Activated gamma-delta T cell treated with anti-CD3 and anti-CD28 coated beads, Interleukin-2, amount 50 U/mL, for 16 hours (primary cell): ENCODE results near the gene GPSM3.

Experiments
- DNase-seq: peaks from one replicate; pipeline ENCODE4 v3.0.0-alpha.2; 2020; ENCODE audit warnings: low read depth

The GPSM3 gene

DNA sequence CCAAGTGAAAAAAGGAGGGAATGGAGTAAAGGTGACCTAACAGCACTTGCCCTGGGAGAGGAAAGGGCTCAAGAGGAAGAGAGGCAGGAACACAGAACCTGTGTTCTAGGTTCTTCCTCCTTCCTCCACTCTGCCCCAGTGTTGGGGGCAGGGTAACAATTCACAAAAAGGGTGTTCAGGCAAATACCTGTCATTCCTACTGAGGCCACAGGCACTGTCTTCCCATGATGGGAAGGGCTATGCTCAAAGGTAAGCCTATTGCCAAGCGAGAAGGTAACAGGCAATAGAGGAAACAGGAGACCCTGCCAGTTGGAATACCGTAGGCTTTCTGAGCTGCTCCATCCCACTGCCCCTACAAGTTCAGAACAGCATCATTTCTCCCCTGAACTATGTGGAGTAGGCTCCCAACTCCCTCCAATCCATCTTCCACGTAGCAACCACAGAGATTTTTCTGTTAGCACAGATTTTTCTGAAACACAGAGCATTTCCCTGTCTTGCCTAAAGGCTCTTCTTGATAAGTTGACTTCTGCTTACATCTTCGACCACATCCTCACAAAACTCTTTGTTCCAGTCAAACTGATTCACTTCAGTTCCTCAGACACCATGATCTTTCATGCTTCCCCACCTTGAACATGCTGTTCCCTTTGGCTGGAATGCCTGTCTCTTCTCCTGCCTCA lies 19.3 kb downstream of the GPSM3 start:
- DNase-seq: no peak

DNA sequence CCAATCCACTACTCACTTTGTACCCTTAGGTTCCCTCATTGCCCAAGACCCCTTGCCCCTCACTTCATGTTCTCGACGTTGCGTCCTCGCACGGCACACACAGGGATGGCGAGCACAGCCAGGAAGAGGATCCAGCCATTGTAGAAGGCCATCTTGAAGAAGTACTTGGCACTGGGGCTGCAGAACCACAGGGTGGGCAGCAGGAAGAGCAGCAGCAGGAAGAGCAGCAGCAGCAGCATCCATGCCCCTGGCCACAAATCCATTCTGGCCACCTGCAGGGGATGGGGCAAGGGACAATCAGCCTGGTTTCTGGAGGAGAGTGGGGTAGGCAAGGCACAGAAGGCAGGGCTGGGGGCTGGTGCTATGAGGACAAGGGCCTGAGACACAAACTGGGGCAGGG lies 21.2 kb downstream of the GPSM3 start:
- no peak for DNase-seq

DNA sequence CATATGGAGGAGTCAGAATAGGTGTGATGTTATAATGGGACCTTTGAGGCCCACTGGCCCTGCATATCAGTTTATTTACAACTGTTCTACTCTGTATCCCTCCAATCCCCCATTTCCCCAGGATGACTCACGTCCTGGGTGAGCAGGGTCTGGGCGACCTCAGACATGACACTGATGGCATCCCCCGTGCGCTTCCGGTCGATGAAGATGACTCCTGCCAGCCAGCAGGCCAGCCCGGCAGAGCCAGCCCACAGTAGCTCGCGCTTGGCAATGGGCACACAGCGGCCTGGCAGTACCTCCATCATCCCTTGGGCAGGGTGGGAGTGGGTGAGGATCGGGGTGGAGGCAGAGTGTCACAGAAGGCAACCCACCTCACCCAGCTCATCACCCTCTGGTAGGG lies 22.1 kb downstream of the GPSM3 start:
- no peak for DNase-seq

DNA sequence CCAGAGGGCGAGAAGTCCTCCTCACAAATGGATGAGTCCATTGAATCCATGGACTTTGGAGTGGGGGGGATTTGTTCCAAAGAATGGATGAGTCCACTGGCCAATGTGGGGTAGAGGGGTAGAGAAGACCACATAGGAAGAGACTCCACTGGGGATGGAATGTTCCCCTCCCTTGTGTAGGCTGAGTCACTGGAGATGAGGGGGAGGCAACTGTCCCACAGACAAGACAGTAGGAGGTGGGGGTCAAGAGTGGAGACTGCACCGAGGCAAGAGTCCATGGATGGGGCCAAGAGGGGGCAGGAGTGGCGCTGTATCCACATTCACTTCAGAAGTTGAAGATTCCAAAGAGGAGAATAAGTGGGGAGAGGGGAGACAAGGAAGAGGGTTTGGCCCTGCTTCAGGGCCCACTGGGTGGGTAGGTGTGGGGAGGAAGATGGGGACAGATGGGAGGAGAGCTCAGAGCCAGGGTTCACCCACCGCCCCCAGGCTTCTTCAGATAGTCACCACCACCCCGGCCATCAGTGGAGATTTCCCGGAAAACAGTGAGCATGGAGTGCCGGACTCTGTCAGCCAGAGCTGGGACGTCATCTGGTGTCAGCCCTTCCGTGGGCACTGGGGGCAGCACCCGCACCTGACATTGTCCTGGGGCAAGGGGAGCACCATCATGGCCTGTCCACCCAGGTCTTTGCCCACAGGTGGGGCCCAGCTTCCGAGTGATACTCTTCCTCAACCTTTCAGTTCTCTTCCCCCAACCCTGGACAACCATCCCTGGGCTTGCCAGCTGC lies 23.4 kb downstream of the GPSM3 start:
- DNase-seq: no peak

DNA sequence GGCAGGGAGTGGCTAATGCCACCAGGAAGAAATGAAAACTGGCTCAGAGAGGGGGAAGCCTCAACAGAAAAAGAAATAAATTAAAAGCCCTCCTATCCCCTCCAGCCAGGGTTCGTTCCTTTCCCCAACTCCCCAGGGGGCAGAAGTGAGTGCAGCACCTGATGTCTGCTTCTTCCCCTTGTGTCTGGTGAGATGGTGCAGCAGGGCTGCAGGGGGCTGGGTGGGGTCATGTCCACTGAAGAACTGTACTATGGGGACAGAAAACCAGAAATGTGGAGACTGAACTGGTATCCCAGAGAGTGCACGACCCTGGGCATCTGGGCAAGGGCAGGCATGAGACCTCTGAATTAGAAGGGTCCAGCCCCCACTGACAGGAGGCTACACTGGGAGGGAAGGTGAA lies 24.1 kb downstream of the GPSM3 start:
- no peak for DNase-seq

DNA sequence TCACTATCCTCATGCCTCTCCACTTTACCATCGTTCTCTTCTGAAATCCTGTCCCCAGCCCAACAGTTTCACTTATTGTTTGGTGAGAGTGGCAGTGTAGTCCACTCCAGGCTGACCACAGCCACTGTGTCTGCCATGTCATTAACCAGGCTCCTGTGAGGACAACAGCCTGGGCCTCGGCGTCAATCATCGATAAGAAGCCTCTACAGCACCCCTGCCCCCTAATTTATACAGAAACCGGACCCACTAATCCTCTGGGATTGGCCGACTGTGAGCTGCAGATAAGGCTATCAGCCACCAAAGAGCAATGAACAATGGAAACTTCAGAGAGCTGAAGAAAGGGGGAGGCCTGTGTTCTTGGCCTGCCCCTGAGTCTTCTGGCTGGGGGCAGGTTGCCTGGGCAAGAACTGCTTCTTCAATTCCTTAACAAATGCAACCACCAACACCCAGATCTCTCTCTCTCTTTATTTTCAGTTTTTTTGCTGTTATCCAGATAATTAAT lies 24.6 kb downstream of the GPSM3 start:
- DNase-seq: no peak

DNA sequence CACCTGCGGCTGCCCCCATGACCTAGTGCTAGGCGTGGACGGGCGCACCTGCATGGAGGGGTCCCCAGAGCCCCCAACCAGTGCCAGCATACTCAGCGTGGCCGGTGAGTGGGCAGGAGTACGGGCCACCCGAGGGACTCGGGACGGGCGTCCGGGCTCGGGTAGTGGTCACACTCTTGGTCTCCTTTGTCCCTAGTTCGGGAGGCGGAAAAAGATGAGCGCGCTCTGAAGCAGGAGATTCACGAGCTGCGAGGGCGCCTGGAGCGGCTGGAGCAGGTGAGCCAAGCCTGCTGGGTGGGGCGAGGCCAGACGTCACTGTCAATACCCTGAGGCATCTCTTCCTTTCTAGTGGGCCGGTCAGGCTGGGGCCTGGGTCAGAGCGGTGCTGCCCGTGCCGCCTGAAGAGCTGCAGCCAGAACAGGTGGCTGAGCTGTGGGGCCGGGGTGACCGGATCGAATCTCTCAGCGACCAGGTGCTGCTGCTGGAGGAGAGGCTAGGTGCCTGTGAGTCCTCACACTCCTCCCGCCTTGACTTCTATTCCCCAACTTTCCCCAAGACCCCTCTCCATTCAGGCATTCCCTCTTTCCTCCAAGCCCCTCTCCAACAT lies 25.2 kb downstream of the GPSM3 start:
- no peak for DNase-seq

DNA sequence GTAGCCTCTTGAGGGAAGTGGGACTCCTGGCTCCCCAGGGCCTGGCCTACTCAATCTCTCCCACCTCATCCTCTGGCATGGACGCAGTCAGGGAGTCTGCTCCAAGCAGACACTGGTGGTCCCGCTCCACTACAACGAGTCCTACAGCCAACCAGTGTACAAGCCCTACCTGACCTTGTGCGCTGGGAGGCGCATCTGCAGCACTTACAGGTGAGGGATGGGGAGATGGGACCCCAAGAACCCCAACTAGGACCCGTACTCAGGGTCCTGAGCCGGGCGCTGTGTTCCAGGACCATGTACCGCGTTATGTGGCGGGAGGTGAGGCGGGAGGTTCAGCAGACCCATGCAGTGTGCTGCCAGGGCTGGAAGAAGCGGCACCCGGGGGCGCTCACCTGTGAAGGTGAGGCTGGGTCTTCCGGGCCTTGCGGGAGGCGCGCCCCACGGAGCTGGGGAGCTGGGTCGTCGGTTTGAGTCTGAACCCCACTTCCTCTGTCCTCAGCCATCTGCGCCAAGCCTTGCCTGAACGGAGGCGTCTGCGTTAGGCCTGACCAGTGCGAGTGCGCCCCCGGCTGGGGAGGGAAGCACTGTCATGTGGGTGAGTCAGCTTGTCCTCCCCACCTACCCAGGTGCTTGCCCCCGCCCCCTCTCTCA lies 25.9 kb downstream of the GPSM3 start:
- no peak for DNase-seq

DNA sequence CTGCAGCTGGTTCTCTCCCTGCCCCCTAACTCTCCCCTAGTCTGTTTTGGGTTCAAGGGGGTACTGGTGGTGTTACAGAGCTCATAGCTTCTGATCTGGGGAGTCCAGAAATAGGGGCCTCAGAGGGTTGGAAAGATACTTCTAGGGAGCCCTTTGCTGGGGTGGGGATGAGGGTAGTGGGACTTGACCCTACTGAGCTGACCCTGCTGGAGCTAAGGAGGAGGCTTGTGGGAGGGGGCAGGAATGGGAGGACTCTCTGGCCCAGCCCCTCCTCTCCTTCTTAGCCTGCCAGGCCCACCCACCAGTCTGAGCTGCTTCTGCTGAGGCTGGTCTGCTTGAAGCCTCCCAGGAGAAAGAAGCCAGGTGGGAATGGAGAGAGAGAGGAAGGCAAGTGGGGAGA lies 28.1 kb downstream of the GPSM3 start, which contains the start of gene EGFL8:
Gene EGFL8 (plus strand): TSS at position 301 of the 400 bp plus-strand sequence. CDS start 1,571 bp downstream, outside the sequence.
- DNase-seq: no peak

DNA sequence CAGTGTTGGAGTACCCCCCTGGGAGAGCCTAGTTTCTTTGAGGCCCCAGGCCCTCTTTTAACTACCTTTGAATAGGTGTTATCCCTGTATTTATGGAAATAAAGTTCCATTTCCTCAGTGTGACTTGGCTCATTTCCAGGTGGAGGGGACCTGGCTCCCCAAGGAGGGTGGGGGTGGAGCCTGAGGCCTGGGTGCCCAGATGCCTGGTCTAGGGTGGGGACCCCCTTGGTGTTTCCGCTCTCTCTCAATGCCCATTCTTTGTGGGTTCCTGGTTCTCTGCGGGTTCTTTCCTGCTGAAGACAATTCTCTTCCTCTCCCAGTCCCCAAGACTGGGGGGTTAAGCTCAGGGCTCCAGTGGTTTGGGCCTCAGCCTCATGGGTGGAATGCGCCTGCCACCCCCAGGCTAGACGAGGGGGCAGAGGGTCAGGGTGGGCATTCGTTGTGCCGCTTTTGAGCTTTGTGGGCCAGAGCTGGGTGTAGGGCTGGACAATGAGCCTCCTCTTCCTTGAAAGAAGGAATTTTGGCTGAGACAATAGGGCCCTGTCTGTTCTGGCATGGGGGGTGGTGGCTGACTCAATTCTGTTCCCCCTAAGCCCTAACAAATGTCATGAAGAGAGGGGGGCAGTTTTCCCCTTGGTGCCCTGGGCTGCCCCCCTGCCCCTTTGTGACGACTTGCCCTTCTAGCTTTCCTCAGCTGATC lies 28.7 kb downstream of the GPSM3 start:
- DNase-seq: no peak

DNA sequence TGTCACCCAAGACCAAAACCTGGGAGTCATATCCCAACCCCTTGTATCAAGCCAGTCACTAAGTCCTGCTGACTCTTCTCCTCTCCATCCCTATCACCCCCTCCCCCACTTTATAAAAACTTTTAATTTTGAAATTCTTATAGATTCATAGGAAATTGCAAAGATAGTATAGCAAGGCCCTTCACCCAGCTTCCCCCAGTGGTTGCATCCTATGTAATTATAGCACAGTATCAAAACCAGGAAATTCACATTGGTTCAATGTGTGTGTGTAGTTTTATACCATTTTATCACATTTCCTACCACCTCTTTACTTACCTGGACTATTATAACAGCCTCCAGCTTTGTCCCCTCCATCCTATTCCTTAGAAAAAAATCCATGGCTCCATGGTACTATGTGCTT lies 34.4 kb downstream of the GPSM3 start:
- no peak for DNase-seq

DNA sequence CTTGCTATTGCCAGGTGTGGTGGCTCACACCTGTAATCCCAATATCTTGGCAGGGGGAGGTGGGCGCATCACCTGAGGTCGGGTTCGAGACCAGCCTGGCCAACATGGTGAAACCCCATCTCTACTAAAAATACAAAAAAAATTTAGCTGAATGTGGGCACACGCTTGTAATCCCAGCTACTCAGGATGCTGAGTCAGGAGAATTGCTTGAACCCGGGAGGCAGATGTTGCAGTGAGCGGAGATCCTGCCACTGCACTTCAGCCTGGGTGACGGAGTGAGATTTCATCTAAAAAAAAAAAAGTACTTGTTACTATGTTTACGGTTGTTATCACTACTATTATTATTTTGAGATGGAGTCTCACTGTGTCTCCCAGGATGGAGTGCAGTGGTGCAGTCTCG lies 35.6 kb downstream of the GPSM3 start:
- DNase-seq: no peak

DNA sequence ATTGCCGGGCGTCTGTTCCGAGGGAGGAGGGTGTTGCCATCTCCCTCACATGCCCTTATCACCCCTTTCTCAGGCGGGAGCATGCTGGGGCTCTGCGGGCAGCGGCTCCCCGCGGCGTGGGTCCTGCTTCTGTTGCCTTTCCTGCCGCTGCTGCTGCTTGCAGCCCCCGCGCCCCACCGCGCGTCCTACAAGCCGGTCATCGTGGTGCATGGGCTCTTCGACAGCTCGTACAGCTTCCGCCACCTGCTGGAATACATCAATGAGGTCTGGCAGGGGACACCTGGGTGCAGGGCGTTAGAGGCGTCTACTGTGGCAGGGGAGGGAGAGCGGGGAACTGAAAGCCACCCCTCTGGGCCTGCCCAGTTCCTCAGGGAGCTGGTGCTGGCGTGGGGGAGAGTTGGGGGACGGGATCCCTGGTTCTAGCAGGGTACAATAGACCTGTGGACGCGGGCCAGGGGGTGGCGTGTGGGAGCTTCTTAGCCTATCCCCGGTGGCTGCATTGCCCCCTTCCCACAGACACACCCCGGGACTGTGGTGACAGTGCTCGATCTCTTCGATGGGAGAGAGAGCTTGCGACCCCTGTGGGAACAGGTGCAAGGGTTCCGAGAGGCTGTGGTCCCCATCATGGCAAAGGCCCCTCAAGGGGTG lies 37.8 kb downstream of the GPSM3 start:
- DNase-seq: peak; percentile 40

DNA sequence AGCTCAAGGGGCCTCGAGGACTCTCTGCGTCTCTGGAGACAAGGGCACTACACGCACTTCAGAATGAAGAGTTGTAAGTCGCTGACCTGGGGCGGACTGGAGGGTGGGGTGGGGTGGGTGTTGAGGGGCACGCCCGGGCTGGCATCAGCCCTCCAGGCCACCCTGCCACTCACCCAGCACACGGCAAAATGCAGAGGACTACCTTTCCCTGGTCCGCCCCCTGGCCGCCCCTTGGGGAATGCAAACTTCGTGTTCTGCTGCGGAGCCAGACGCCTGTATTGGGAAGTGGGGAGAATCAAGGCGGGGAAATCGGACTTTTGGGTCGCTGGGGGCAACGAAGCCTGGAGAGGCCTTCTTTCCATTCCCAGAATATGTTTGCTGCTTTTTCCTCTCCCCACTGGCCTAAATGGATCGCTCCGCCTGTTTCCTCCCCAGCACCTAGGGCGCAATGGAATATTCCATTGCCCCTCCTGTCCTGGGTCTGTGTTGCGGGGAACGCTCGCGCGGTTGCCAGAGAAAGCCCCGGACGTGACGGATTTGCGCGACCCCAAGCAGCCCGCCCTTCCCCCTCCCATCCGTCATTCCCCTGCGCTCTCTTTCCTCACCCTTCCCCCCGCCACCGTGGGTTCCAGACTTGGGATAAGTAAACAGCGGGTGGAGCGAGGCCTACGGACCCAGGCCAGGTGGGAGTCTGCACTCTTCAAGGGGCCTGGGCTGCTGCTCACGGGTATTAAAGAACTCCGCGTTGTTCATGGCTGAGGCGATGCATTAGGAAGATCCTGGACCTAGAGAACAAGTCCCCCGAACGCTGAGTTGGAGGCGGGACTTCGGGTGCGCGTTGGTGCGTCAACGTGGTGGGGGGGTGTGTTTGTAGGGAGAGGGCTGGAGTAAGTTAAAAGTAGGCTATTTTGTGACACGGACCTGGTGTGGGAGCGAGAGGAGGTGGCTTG lies 38.6 kb downstream of the GPSM3 start, which contains the start of gene PPT2:
Gene PPT2 (plus strand): TSS at position 578 of the 950 bp plus-strand sequence. CDS start 454 bp downstream, outside the sequence.
- DNase-seq: peak; percentile 67

DNA sequence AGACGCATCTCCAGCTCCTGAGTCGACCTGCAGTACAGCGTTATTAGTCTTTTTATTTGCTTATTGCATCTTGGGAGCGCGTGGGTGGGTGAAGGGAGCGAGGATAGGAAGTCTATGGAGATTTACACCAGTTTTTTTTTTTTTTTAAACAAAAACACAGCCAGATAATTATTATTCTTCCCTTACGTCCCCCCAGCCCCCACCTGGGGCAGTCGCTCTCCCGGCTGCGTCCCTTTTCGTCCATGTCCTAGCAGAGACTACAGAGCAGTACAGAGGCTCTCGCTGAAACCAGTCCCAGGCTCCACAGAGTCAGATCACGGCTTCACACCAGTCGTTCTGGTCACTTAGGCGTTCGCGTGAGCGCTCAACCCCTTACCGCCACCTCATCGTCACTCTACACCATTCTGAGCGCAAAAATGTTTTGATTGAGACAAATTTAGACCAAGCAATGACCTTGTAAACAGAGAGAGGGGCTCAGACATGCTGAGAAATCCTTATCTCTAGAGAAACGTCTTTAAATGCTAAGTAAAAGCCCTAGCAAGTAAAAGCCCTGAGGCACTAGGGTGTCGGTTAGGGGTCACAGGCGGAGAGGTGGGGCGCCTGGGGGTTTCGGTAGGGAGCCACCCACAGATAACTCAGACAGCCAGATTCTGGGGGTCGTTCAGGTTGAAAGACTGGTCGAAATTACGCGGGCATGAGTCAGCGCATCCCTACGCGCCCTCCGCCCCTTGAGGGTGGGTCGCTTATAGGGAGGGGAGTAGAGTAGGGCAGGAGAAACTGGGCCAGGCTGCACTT lies 39.5 kb downstream of the GPSM3 start:
- DNase-seq: no peak

DNA sequence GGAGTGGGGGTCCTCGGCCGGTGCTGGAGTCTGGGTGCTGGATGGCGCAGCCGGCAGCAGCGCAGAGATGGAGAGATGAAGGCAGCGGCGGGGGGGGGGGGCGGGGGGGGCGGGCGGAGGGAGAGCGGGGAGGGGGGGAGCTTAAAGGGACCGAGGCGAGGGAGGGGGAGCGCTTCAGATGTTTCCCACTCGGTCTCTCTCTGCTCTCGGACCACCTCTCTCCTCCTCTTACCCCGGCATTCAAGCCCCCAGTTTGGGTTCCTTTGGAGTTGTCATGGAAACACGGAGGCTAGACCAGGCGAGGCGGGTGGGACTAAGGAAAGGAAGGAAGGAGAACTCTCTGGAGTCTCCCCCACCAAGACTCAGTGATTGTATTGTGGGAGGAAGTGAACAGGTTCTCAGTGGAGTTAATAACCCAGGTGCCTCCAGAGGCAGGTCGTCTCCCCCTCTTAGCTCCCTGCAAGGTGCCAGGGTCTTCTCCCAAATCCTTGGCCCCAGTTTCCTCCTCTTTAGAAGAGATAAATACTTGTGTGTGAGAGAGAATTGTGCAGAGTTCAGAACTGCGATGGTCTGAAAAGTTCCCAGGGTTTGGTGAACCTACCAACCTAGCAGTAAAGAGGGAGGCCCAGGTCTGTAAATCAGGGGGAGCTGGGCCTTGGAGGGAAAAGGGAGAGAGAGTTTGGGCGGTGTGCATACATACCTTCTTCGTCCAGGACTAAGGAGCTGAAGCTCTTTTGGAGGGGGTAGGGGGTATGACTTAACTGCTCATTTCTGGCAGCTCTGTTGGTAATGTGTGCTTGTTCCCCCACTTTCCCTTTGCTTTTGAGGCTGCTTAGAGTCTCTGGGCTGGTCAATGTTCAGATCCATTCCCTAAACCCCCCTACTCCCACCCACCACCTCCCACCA lies 40.3 kb downstream of the GPSM3 start, which contains the start of gene PRRT1:
Gene PRRT1 (minus strand): TSS at position 77 of the 906 bp plus-strand sequence. CDS start 112 bp downstream, outside the sequence.
- DNase-seq: no peak

DNA sequence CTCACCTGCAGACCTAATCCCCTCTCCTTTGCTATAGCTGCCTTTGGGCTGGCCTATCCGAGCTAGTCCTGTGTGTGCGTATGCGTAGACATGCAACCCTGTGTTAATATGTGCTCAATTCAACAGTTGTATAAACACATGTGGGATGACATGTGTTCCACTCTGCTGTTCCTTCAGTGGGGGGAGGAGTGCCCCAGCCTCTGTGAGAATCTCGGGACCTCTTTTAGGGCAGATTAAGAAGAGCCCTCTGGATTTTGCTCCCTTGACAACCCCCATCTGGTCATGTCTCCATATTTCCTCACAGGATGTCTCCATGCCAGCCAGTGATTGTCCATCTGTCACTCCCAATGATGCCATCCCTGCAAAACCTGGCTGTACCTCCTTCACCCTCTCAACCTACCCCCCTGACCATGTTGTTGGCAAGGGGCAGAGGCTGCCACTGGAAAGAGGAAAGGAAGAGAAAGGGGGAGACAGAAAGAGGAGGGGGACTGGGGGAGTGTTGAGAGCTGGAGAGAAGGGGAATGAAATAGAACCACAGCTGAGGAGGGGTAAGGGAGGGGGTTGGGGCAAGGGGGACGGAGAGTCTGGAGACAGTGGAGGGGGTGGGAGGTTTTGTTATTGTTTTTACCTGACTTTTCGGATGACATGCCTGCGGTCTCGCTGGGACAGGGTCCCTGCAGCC lies 41.1 kb downstream of the GPSM3 start:
- no peak for DNase-seq
